SK-N-SH (cell line): ENCODE measurements around the gene ZNF385A.

ENCODE experiments used
- EZH2phosphoT487 ChIP-seq: fragments of 200-600 bp; sonication (generic); IDR thresholded peaks from 2 replicates; pipeline ENCODE4 v1.6.1; 2017; ENCODE audit warnings: low read depth, mixed run types, mild to moderate bottlenecking, antibody characterized with exemption, moderate library complexity, borderline replicate concordance
- FOXM1 ChIP-seq: IDR thresholded peaks from 2 replicates; pipeline ENCODE4 v1.4.0; 2012; ENCODE audit warnings: low read depth, mild to moderate bottlenecking
- RAD21 ChIP-seq: IDR thresholded peaks from 2 replicates; pipeline ENCODE4 v1.6.1; 2012; ENCODE audit warnings: mild to moderate bottlenecking, low read length
- RFX5 ChIP-seq: IDR thresholded peaks from 2 replicates; pipeline ENCODE4 v1.6.1; 2012; ENCODE audit warnings: mild to moderate bottlenecking, improper control_type of control experiment, low read length
- SMC3 ChIP-seq: IDR thresholded peaks from 2 replicates; pipeline ENCODE4 v1.6.1; 2012; ENCODE audit warnings: low read depth, low read length, improper control_type of control experiment
- TAF1 ChIP-seq: IDR thresholded peaks from 2 replicates; pipeline ENCODE4 v1.6.1; 2012; ENCODE audit warnings: low read depth, mild to moderate bottlenecking, low read length, moderate library complexity, borderline replicate concordance
- TCF12 ChIP-seq: IDR thresholded peaks from 2 replicates; pipeline ENCODE4 v1.4.0; 2012
- YY1 ChIP-seq: IDR thresholded peaks from 2 replicates; pipeline ENCODE4 v1.4.0; 2012; ENCODE audit warnings: low read depth, mild to moderate bottlenecking
- TF ChIP-seq, protein P1 (sequence below): fragments of 200-600 bp; sonication (generic); IDR thresholded peaks from 2 replicates; pipeline ENCODE4 v1.6.1; 2017; ENCODE audit warnings: antibody characterized with exemption, mild to moderate bottlenecking, moderate library complexity
- TF ChIP-seq, protein P2 (sequence below): IDR thresholded peaks from 2 replicates; pipeline ENCODE4 v1.4.0; 2012; ENCODE audit warnings: low read depth, borderline replicate concordance
- TF ChIP-seq, protein P3 (sequence below): IDR thresholded peaks from 2 replicates; pipeline ENCODE4 v1.6.1; 2012; ENCODE audit warnings: mild to moderate bottlenecking, low read depth, low read length, moderate library complexity
- TF ChIP-seq, protein P4 (sequence below): IDR thresholded peaks from 2 replicates; pipeline ENCODE4 v1.4.0; 2012; ENCODE audit warnings: low read depth

DNA sequence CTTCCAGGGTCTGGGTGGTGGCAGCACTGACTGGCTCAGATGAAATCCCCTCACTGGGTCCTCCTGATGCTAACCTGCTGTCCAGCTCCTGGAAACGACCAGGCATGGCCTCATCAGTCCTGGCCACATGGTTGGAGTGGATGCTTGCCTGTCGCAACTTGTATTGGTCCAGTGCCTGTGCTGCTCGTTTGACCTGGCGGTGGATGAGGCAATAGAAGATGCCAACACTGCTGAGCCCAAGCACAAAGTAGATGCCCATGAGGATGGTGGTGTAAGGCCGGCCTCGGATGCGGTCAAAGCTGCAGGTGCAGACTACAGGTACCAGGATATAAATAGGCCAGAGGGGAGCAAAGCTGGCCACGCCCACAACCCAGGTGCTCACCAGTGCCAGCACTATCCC lies 21.5 kb downstream of the ZNF385A start:
- TF ChIP-seq, protein P1, sequence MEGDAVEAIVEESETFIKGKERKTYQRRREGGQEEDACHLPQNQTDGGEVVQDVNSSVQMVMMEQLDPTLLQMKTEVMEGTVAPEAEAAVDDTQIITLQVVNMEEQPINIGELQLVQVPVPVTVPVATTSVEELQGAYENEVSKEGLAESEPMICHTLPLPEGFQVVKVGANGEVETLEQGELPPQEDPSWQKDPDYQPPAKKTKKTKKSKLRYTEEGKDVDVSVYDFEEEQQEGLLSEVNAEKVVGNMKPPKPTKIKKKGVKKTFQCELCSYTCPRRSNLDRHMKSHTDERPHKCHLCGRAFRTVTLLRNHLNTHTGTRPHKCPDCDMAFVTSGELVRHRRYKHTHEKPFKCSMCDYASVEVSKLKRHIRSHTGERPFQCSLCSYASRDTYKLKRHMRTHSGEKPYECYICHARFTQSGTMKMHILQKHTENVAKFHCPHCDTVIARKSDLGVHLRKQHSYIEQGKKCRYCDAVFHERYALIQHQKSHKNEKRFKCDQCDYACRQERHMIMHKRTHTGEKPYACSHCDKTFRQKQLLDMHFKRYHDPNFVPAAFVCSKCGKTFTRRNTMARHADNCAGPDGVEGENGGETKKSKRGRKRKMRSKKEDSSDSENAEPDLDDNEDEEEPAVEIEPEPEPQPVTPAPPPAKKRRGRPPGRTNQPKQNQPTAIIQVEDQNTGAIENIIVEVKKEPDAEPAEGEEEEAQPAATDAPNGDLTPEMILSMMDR, result no peak
- TF ChIP-seq, protein P2, sequence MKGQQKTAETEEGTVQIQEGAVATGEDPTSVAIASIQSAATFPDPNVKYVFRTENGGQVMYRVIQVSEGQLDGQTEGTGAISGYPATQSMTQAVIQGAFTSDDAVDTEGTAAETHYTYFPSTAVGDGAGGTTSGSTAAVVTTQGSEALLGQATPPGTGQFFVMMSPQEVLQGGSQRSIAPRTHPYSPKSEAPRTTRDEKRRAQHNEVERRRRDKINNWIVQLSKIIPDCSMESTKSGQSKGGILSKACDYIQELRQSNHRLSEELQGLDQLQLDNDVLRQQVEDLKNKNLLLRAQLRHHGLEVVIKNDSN, result no peak
- TF ChIP-seq, protein P3, sequence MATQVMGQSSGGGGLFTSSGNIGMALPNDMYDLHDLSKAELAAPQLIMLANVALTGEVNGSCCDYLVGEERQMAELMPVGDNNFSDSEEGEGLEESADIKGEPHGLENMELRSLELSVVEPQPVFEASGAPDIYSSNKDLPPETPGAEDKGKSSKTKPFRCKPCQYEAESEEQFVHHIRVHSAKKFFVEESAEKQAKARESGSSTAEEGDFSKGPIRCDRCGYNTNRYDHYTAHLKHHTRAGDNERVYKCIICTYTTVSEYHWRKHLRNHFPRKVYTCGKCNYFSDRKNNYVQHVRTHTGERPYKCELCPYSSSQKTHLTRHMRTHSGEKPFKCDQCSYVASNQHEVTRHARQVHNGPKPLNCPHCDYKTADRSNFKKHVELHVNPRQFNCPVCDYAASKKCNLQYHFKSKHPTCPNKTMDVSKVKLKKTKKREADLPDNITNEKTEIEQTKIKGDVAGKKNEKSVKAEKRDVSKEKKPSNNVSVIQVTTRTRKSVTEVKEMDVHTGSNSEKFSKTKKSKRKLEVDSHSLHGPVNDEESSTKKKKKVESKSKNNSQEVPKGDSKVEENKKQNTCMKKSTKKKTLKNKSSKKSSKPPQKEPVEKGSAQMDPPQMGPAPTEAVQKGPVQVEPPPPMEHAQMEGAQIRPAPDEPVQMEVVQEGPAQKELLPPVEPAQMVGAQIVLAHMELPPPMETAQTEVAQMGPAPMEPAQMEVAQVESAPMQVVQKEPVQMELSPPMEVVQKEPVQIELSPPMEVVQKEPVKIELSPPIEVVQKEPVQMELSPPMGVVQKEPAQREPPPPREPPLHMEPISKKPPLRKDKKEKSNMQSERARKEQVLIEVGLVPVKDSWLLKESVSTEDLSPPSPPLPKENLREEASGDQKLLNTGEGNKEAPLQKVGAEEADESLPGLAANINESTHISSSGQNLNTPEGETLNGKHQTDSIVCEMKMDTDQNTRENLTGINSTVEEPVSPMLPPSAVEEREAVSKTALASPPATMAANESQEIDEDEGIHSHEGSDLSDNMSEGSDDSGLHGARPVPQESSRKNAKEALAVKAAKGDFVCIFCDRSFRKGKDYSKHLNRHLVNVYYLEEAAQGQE, result no peak
- TF ChIP-seq TCF12 (no peak), EZH2phosphoT487 (no peak), SMC3 (no peak), RFX5 (no peak), FOXM1 (no peak), YY1 (no peak), TAF1 (no peak), RAD21 (no peak)
- TF ChIP-seq, protein P4, sequence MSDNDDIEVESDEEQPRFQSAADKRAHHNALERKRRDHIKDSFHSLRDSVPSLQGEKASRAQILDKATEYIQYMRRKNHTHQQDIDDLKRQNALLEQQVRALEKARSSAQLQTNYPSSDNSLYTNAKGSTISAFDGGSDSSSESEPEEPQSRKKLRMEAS, result no peak
